Suprapubic skin (tissue), 4 donors: ENCODE measurements around the gene CHST15.

ENCODE experiments used
- POLR2A ChIP-seq, 2 donors: fragments of 450-650 bp; IDR thresholded peaks; one replicate each; pipeline ENCODE4 v1.6.1; 2017; ENCODE audit warnings: antibody characterized with exemption in 2 of 2, mild to moderate bottlenecking in 2 of 2, moderate library complexity in 2 of 2
- POLR2AphosphoS5 ChIP-seq, 3 donors: sonication (generic); formaldehyde crosslinking; IDR thresholded peaks; one replicate each; pipeline ENCODE4 v1.6.1; 2017; ENCODE audit warnings: antibody characterized with exemption in 3 of 3

GRCh38 chr10:124042656-124043309, 50.6 kb downstream of the CHST15 start:
- no peak for TF ChIP-seq POLR2AphosphoS5 (IDR thresholded peaks at IDR 0.05)
- TF ChIP-seq POLR2A (IDR thresholded peaks at IDR 0.05) = no peak
